ENCODE data around the gene RAB40C.
A peak's percentile ranks its signal among the peaks of the same experiment; 100 is the strongest.

Gene RAB40C

GRCh38 chr16:648781-649589 lies 59.1 kb downstream of the RAB40C start, which contains the start of gene WDR90:
TSS of gene WDR90 (plus strand) at chr16:649365. CDS start at chr16:649417, 52 bp downstream.
- peak; percentile 95 for DNase-seq

DNA sequence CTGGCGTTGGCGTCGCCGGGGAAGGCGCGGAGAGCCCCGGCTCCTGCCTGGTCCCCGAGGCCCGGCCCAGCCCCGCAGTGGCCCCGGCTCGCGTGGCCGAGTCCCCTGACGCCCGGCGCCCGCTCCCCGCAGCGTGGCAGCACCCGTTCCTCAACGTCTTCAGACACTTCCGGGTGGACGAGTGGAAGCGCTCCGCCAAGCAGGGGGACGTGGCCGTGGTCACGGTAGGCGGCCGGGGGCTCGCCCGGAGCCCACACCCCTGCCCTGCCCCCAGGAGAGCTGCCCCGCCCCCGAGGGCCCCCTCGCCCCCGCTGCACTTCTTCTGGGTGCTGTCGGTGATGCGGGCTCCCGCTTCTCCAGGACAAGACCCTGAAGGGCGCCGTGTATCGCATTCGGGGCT lies 59.8 kb downstream of the RAB40C start:
- peak; percentile 48 for DNase-seq

GRCh38 chr16:651844-652243 lies 62.0 kb downstream of the RAB40C start:
- DNase-seq, result no peak

DNA sequence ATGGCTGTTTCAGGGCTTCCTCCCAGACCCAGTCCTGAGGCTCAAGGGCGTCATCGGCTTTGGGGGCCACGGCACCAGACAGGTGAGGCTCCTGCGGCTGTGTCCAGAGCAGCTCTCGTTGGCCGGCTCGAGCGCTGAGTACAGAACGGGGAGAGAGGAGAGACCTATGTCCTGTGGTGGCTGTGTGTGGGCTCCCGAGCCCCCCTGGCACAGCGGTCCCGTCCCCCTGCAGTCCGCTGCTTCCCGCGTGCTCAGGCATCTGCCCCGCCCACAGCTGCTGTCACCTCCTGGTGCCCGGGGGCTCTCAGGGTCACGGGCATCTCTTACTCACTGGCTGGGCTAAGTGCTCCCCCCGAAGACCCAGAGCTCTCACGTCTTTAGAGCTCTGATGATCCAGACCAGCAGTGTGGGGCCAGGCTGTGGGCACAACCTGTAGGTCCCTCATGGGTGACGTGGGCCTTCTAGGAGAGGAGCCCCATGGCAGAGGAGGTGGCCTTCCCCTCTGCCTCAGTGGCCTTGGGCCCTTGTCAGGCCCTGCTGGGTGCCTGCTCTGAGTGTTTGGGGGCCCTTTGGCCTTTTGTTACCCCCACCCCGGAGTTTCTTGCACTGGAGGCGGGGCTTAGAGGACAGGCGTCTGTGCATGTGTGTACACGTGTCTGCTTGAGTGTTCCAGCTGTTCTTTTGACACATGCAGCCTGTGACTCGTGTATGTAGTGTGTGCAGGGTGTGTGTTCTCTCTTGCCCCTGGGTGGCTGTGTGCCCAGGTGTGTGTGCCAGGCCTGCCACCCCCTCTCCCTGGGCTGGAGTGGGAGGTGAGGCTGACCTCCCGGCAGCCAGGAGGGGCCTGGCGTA lies 62.8 kb downstream of the RAB40C start:
- DNase-seq, result no peak

GRCh38 chr16:654034-654433 lies 64.2 kb downstream of the RAB40C start:
- DNase-seq, result no peak

DNA sequence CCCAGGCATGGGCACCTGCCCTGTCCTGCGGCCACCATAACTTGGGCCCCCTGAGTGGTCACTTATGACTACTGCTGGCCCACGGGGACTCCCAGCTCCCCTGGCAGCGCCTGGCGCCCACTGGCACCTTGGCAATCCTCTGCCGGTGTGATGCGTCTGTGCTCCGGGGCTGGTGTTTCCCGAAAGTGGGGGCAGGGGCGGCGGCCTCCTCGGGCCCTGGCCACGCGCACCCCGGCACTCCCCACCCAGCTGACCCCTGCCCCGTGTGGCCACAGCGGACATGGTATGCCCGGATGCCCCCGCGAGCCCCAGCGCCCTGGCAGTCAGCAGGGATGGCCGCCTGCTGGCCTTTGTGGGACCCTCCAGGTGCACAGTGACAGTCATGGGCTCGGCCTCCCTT lies 67.6 kb downstream of the RAB40C start:
- DNase-seq, result no peak

DNA sequence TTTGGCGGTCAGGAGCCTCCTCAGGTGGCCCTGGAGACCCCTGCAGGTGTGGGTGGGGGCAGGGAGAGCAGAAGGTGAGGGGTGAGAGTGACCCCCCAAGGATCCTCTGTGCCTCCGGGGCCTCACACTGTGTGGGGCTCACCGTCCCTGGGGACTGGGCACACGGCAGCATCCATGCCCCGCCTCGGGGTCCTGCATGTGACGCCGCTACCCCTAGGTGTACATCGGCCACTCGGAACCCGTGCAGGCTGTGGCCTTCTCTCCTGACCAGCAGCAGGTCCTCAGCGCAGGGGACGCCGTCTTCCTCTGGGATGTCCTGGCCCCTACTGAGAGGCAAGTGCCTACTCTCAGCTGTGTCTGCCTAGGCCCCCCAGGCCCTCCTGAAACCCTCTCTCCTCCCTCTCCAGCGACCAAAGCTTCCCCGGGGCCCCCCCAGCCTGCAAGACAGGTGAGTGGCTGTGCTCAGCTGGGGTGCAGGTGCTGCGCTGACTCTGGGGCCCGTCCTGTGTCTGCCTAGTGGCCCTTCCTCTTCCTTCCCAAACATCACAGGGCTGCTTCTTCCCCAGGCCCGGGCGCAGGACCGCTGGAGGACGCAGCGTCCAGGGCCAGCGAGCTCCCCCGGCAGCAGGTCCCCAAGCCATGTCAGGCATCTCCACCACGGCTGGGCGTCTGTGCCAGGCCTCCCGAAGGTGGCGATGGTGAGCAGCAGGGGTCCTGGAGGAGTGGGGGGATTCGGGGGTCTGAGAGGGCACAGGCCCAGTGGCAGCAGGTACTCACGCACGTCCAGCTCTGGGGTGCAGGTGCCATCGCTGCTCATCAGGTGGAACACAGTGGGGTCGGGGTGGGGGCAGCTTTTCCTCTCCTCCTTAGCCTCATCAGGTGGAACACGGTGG lies 69.1 kb downstream of the RAB40C start:
- no peak for DNase-seq

DNA sequence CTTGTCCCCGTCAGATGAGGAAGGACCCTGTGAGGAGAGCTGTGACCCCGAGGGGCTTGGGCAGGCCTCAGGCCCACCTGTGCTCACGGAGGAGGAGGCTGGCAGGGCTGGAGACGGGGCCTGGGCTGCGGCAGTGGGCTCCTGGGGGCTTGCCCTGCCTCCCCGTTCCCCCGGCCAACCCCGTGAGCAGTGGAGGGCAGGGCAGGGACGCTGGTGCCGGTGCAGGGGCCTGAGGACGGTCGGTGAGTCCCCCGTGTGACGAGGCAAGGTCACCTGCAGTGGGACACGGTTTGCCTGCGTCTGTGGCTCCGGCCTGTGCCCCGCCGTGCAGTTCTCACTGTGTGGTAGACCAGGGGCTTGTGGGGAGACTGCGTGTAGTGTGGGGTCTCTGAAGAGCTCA lies 69.8 kb downstream of the RAB40C start:
- no peak for DNase-seq

GRCh38 chr16:660132-660458 lies 70.2 kb downstream of the RAB40C start:
- DNase-seq, result no peak

DNA sequence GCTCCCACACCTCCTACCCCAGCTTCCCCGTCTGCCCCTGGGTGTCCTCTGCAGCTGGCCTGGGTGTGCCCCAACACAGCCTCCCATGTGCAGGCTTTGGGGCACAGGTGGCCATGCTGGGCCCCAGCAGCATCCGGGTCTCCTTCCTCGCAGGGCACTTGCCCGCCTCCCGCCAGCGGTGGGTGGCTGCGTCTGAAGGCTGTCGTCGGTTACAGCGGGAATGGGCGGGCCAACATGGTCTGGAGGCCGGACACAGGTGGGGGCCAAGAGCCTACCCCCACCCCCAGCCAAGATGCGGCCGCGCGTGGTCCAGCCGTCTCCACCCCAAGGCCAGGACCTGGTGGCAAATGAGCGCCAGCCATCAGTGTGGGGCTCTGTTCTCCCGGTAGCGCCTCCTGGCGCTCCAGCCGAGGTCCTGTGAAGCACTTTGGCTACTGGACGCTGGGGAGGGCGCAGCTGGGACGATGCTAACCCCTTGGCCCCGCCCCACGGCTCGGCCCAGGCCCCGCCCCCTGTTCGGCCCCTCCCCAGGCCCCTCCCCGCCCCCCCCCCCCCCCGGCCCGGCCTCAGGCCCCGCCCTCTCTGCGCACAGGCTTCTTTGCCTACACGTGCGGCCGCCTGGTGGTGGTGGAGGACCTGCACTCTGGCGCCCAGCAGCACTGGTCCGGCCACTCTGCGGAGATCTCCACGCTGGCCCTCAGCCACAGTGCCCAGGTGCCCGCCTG lies 70.8 kb downstream of the RAB40C start:
- peak; percentile 92 for DNase-seq

GRCh38 chr16:661184-661821 lies 71.4 kb downstream of the RAB40C start:
- no peak for DNase-seq

- no peak for DNase-seq
Observed at GRCh38 chr16:662095-662494, 72.2 kb downstream of the RAB40C start.

GRCh38 chr16:662597-662996 lies 72.7 kb downstream of the RAB40C start:
- DNase-seq, result no peak

GRCh38 chr16:666572-666971 lies 76.7 kb downstream of the RAB40C start:
- no peak for DNase-seq

GRCh38 chr16:667113-667779 lies 77.4 kb downstream of the RAB40C start:
- DNase-seq, result no peak

GRCh38 chr16:667780-668518 lies 78.1 kb downstream of the RAB40C start, which contains the start of gene RHOT2:
TSS of gene RHOT2 (plus strand) at chr16:668132. CDS start at chr16:668200, 68 bp downstream.
- DNase-seq, result peak; percentile 91

- no peak for DNase-seq
Observed at GRCh38 chr16:668519-669171, 78.8 kb downstream of the RAB40C start.

GRCh38 chr16:669666-670065 lies 79.8 kb downstream of the RAB40C start:
- DNase-seq, result no peak

DNA sequence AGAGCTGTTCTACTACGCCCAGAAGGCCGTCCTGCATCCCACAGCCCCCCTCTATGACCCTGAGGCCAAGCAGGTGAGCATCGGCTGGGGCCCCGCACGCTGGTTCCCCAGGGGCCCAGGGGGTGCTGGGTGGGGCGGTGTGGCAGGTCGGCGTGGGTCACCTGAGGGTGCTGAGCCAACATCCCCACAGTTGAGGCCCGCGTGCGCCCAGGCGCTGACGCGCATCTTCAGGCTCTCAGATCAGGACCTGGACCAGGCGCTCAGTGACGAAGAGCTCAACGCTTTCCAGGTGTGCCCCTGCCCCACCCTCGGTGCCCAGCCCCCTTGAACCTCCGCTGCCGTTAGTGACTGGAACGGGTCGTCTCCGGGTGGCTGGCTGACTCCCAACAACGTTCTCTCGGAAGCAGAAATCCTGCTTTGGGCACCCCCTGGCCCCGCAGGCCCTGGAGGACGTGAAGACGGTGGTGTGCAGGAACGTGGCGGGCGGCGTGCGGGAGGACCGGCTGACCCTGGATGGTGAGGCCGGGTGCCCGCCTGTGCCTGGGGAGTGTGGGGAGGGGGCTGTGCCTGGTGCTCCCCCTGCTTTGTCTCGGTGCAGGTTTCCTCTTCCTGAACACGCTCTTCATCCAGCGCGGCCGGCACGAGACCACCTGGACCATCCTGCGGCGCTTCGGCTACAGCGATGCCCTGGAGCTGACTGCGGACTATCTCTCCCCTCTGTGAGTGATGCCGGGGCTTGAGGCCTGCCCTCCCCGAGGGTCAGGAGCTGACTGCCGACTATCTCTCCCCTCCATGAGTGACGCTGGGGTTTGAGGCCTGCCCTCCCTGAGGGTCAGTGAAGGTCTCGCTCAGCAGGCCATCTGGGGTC lies 80.9 kb downstream of the RAB40C start:
- DNase-seq, result no peak

Data from hematopoietic multipotent progenitor cell treated with erythropoietin and hydrocortisone succinate and interleukin-3 and kit ligand, for 8 days (in vitro differentiated cells).